HG02943 (cell line): ENCODE results near the gene ACSS3.
"Not testable (repeated sequence)": the region's sequence is repeated elsewhere in the genome, so short reads cannot be mapped to it uniquely, and the experiment has no call there.

ENCODE experiments used
- ATAC-seq: cut with Tn5 transposase; IDR thresholded peaks from one replicate; pipeline ENCODE4 v1.9.1; 2021; ENCODE audit warnings: mild to moderate bottlenecking, low read depth, moderate library complexity; ENCODE audit not compliant: unreplicated experiment

Gene ACSS3

GRCh38 chr12:81162391-81163136 lies 84.7 kb downstream of the ACSS3 start:
- no peak for ATAC-seq

GRCh38 chr12:81164827-81165226 lies 86.9 kb downstream of the ACSS3 start:
- ATAC-seq = no peak

GRCh38 chr12:81166790-81167189 lies 88.9 kb downstream of the ACSS3 start:
- no peak for ATAC-seq

GRCh38 chr12:81167694-81168093 lies 89.8 kb downstream of the ACSS3 start:
- ATAC-seq = no peak

GRCh38 chr12:81168445-81168844 lies 90.6 kb downstream of the ACSS3 start:
- ATAC-seq = no peak

GRCh38 chr12:81170072-81170471 lies 92.2 kb downstream of the ACSS3 start:
- no peak for ATAC-seq

- ATAC-seq = no peak
Measured at GRCh38 chr12:81172851-81173250, 95.0 kb downstream of the ACSS3 start.

- ATAC-seq = no peak
Measured at GRCh38 chr12:81174664-81175063, 96.8 kb downstream of the ACSS3 start.

GRCh38 chr12:81176796-81177195 lies 98.9 kb downstream of the ACSS3 start:
- ATAC-seq = no peak

GRCh38 chr12:81181691-81182090 lies 103.8 kb downstream of the ACSS3 start:
- ATAC-seq = no peak

GRCh38 chr12:81187686-81188085 lies 109.8 kb downstream of the ACSS3 start:
- no peak for ATAC-seq

GRCh38 chr12:81196595-81196994 lies 118.7 kb downstream of the ACSS3 start:
- ATAC-seq = no peak

- not testable (repeated sequence) for ATAC-seq
Measured at GRCh38 chr12:81200561-81200960, 122.7 kb downstream of the ACSS3 start.

- ATAC-seq = no peak
Measured at GRCh38 chr12:81203671-81204204, 125.9 kb downstream of the ACSS3 start.

GRCh38 chr12:81205416-81205815 lies 127.5 kb downstream of the ACSS3 start:
- no peak for ATAC-seq

- no peak for ATAC-seq
Measured at GRCh38 chr12:81206429-81206828, 128.6 kb downstream of the ACSS3 start.

GRCh38 chr12:81207173-81207572 lies 129.3 kb downstream of the ACSS3 start:
- no peak for ATAC-seq

- ATAC-seq = no peak
Measured at GRCh38 chr12:81207664-81208063, 129.8 kb downstream of the ACSS3 start.

- ATAC-seq = no peak
Measured at GRCh38 chr12:81208187-81208911, 130.5 kb downstream of the ACSS3 start.

- ATAC-seq = no peak
Measured at GRCh38 chr12:81209012-81209411, 131.1 kb downstream of the ACSS3 start.

- not testable (repeated sequence) for ATAC-seq
Measured at GRCh38 chr12:81209772-81210225, 131.9 kb downstream of the ACSS3 start.

GRCh38 chr12:81211306-81211705 lies 133.4 kb downstream of the ACSS3 start:
- no peak for ATAC-seq
